HUES48 (cell line): ENCODE measurements around the gene CUBN.
A peak's percentile ranks its signal among the peaks of the same experiment; 100 is the strongest.
"Not testable (repeated sequence)": the region's sequence is repeated elsewhere in the genome, so short reads cannot be mapped to it uniquely, and the experiment has no call there.

Experiments used
- H3K27ac ChIP-seq: one replicate; pipeline ENCODE4 v1.7.0; 2013; ENCODE audit warnings: low read depth, low read length, inconsistent platforms
- H3K27me3 ChIP-seq: 2 replicates; pipeline ENCODE4 v1.6.1; 2013; ENCODE audit warnings: mild to moderate bottlenecking, low read length; ENCODE audit not compliant: control insufficient read depth, insufficient read depth
- H3K36me3 ChIP-seq: 2 replicates; pipeline ENCODE4 v1.6.1; 2013; ENCODE audit warnings: low read length; ENCODE audit not compliant: control insufficient read depth, insufficient read depth
- H3K4me1 ChIP-seq: 2 replicates; pipeline ENCODE4 v1.6.1; 2013; ENCODE audit warnings: mild to moderate bottlenecking, low read length; ENCODE audit not compliant: control insufficient read depth, insufficient read depth
- H3K4me3 ChIP-seq: 2 replicates; pipeline ENCODE4 v1.5.1; 2013; ENCODE audit warnings: mild to moderate bottlenecking, low read depth, low read length
- H3K9ac ChIP-seq: 2 replicates; pipeline ENCODE4 v1.6.1; 2013; ENCODE audit warnings: mild to moderate bottlenecking, low read depth, low read length, moderate library complexity
- H3K9me3 ChIP-seq: 2 replicates; pipeline ENCODE4 v1.6.1; 2013; ENCODE audit warnings: low read length; ENCODE audit not compliant: control insufficient read depth, insufficient read depth

CUBN gene

GRCh38 chr10:17023386-17024298 lies 106.0 kb downstream of the CUBN start:
- H3K9ac ChIP-seq = no peak overlapping the region
- peak overlapping the region; percentile 65 for H3K27ac ChIP-seq
- peaks cover 34% of the 10 kb centered on the region for H3K4me1 ChIP-seq
- H3K9me3 ChIP-seq = peaks cover 4% of the 10 kb centered on the region; the same call in 1 of the 2 replicates
- no peak overlapping the region for H3K4me3 ChIP-seq
- no peaks in the 10 kb centered on the region for H3K27me3 ChIP-seq
- H3K36me3 ChIP-seq = no peaks in the 10 kb centered on the region

GRCh38 chr10:17022896-17023295 lies 106.7 kb downstream of the CUBN start:
- H3K4me1 ChIP-seq = peaks cover 34% of the 10 kb centered on the region
- H3K36me3 ChIP-seq = no peaks in the 10 kb centered on the region
- peak overlapping the region; percentile 65 for H3K27ac ChIP-seq
- no peaks in the 10 kb centered on the region for H3K27me3 ChIP-seq
- peaks cover 4% of the 10 kb centered on the region; the same call in 1 of the 2 replicates for H3K9me3 ChIP-seq
- H3K4me3 ChIP-seq = no peak overlapping the region
- no peak overlapping the region for H3K9ac ChIP-seq

- Histone ChIP-seq H3K27ac (peak overlapping the region; percentile 65), H3K36me3 (no peaks in the 10 kb centered on the region), H3K4me1 (peaks cover 34% of the 10 kb centered on the region), H3K27me3 (no peaks in the 10 kb centered on the region), H3K4me3 (no peak overlapping the region), H3K9me3 (peaks cover 4% of the 10 kb centered on the region; the same call in 1 of the 2 replicates), H3K9ac (no peak overlapping the region)
Measured at GRCh38 chr10:17022466-17022825, 107.2 kb downstream of the CUBN start.

- no peak overlapping the region for H3K9ac ChIP-seq
- H3K9me3 ChIP-seq = peaks cover 4% of the 10 kb centered on the region; the same call in 1 of the 2 replicates
- H3K27me3 ChIP-seq = no peaks in the 10 kb centered on the region
- peak overlapping the region; percentile 65 for H3K27ac ChIP-seq
- no peaks in the 10 kb centered on the region for H3K36me3 ChIP-seq
- peaks cover 34% of the 10 kb centered on the region for H3K4me1 ChIP-seq
- H3K4me3 ChIP-seq = no peak overlapping the region
Measured at GRCh38 chr10:17021656-17022465, 107.8 kb downstream of the CUBN start.

- peaks cover 34% of the 10 kb centered on the region for H3K4me1 ChIP-seq
- H3K9ac ChIP-seq = no peak overlapping the region
- H3K36me3 ChIP-seq = no peaks in the 10 kb centered on the region
- H3K4me3 ChIP-seq = no peak overlapping the region
- H3K27me3 ChIP-seq = no peaks in the 10 kb centered on the region
- H3K9me3 ChIP-seq = peaks cover 4% of the 10 kb centered on the region; the same call in 1 of the 2 replicates
- no peak overlapping the region for H3K27ac ChIP-seq
Measured at GRCh38 chr10:17019696-17020095, 109.9 kb downstream of the CUBN start.

- H3K4me3 ChIP-seq, H3K36me3 ChIP-seq, H3K27ac ChIP-seq, H3K27me3 ChIP-seq, H3K9ac ChIP-seq, H3K4me1 ChIP-seq, H3K9me3 ChIP-seq: not testable (repeated sequence)
Measured at GRCh38 chr10:17013131-17013983, 116.3 kb downstream of the CUBN start.

- not testable (repeated sequence) for H3K36me3 ChIP-seq, H3K27me3 ChIP-seq, H3K9ac ChIP-seq, H3K4me1 ChIP-seq, H3K4me3 ChIP-seq, H3K27ac ChIP-seq, H3K9me3 ChIP-seq
Measured at GRCh38 chr10:17012731-17013130, 116.9 kb downstream of the CUBN start.

GRCh38 chr10:17010363-17011145 lies 119.1 kb downstream of the CUBN start:
- Histone ChIP-seq H3K4me3 (no peak overlapping the region), H3K27ac (no peak overlapping the region), H3K4me1 (no peaks in the 10 kb centered on the region), H3K9ac (no peak overlapping the region), H3K36me3 (no peaks in the 10 kb centered on the region), H3K27me3 (no peaks in the 10 kb centered on the region), H3K9me3 (no peaks in the 10 kb centered on the region; the same call in 1 of the 2 replicates)

GRCh38 chr10:17009212-17009700 lies 120.4 kb downstream of the CUBN start:
- no peaks in the 10 kb centered on the region; the same call in 1 of the 2 replicates for H3K9me3 ChIP-seq
- no peaks in the 10 kb centered on the region for H3K27me3 ChIP-seq
- no peak overlapping the region for H3K9ac ChIP-seq
- H3K4me1 ChIP-seq = no peaks in the 10 kb centered on the region
- H3K36me3 ChIP-seq = no peaks in the 10 kb centered on the region
- no peak overlapping the region for H3K4me3 ChIP-seq
- no peak overlapping the region for H3K27ac ChIP-seq

- H3K9ac ChIP-seq = no peak overlapping the region
- H3K4me3 ChIP-seq = no peak overlapping the region
- H3K27me3 ChIP-seq = no peaks in the 10 kb centered on the region
- no peaks in the 10 kb centered on the region; the same call in 1 of the 2 replicates for H3K9me3 ChIP-seq
- H3K4me1 ChIP-seq = no peaks in the 10 kb centered on the region
- no peak overlapping the region for H3K27ac ChIP-seq
- H3K36me3 ChIP-seq = no peaks in the 10 kb centered on the region
Measured at GRCh38 chr10:17007418-17007770, 122.2 kb downstream of the CUBN start.
